Transverse colon (tissue), 4 donors: ENCODE results near the gene PDLIM7. TPM values are rescaled to one million over a fixed set of nuclear protein-coding genes. Genes with fewer than 3 reads are reported as not detected.

Experiments used
- DNase-seq: peaks from one replicate; pipeline ENCODE4 v3.0.0-alpha.2; 2019
- H3K27ac ChIP-seq, 4 donors: fragments of 200-600 bp; sonication (generic); 2 replicates each; pipeline ENCODE4 v1.5.1; 2016 to 2018; ENCODE audit warnings: inconsistent platforms in 4 of 4
- H3K27me3 ChIP-seq: fragments of 200-600 bp; sonication (generic); 2 replicates; pipeline ENCODE4 v1.5.1; 2017; ENCODE audit warnings: inconsistent platforms
- H3K36me3 ChIP-seq, 4 donors: fragments of 200-600 bp; sonication (generic); 2 replicates each; pipeline ENCODE4 v1.5.1; 2017 to 2019; ENCODE audit warnings: inconsistent platforms in 4 of 4
- H3K4me1 ChIP-seq, 4 donors: fragments of 200-600 bp; sonication (generic); 2 replicates each; pipeline ENCODE4 v1.5.1; 2017 to 2020; ENCODE audit warnings: inconsistent platforms in 4 of 4
- H3K4me3 ChIP-seq, 4 donors: fragments of 200-600 bp; sonication (generic); 1 replicate in 1 of 4; 2 replicates in 3 of 4; pipeline versions ENCODE4 v1.5.1 to v1.6.1; 2017 to 2019; ENCODE audit warnings: inconsistent platforms in 4 of 4
- H3K9me3 ChIP-seq, 2 donors: fragments of 200-600 bp; sonication (generic); 2 replicates each; pipeline ENCODE4 v1.5.1; 2017 to 2019; ENCODE audit warnings: inconsistent platforms in 2 of 2
- EP300 ChIP-seq: sonication (generic); formaldehyde crosslinking; IDR thresholded peaks from one replicate; pipeline ENCODE4 v1.6.1; 2017; ENCODE audit warnings: antibody characterized with exemption, low read depth
- POLR2A ChIP-seq: fragments of 450-650 bp; IDR thresholded peaks from one replicate; pipeline ENCODE4 v1.6.1; 2016; ENCODE audit warnings: antibody characterized with exemption, mild to moderate bottlenecking, moderate library complexity
- POLR2AphosphoS5 ChIP-seq, 3 donors: sonication (generic); formaldehyde crosslinking; IDR thresholded peaks; one replicate each; pipeline ENCODE4 v1.6.1; 2016; ENCODE audit warnings: antibody characterized with exemption in 3 of 3
- WGBS, 2 donors: methylation state at CpG; one replicate each; pipeline ENCODE4 v1.1.5; 2018; ENCODE audit warnings: low coverage in 1 of 2; 5-methylcytosine and 5-hydroxymethylcytosine counted together
- in situ Hi-C, 4 donors: fragments of 200-750 bp; cut with MboI; loops; one replicate each; pipeline versions ENCODE4 v1.15.0 to v1.15.1; 2017; ENCODE audit warnings: low sequenced_read_pairs in 3 of 4, low pct_ligation_motif_present in 1 of 4, low pct_unique_long_range_greater_than_20kb in 1 of 4
- intact Hi-C: fragments of 100-400 bp; cut with DNase I; formaldehyde crosslinking; loops from one replicate; pipeline ENCODE4 v1.15.1; 2023; ENCODE audit warnings: low total_unique reads
- total RNA-seq, 4 donors: library from RNA; depleted of rRNA; stranded (reverse); fragments of >200 nt; gene quantifications; one replicate each; pipeline ENCODE4 v1.1.0, GENCODE V29; 2016
- TF ChIP-seq, protein P1 (sequence below), 5 experiments: fragments of 200-600 bp in 3 of 5; fragments of 450-650 bp in 2 of 5; sonication (generic) in 3 of 5; IDR thresholded peaks; 1 replicate in 2 of 5; 2 replicates in 3 of 5; pipeline ENCODE4 v1.5.1; 2016 to 2017; ENCODE audit warnings: antibody characterized with exemption in 5 of 5, inconsistent platforms in 3 of 5, mild to moderate bottlenecking in 2 of 5, moderate library complexity in 1 of 5

Gene PDLIM7
- total RNA-seq, 4 donors from 2014 or later = 52.6 to 256 (median 78.6) TPM

DNA sequence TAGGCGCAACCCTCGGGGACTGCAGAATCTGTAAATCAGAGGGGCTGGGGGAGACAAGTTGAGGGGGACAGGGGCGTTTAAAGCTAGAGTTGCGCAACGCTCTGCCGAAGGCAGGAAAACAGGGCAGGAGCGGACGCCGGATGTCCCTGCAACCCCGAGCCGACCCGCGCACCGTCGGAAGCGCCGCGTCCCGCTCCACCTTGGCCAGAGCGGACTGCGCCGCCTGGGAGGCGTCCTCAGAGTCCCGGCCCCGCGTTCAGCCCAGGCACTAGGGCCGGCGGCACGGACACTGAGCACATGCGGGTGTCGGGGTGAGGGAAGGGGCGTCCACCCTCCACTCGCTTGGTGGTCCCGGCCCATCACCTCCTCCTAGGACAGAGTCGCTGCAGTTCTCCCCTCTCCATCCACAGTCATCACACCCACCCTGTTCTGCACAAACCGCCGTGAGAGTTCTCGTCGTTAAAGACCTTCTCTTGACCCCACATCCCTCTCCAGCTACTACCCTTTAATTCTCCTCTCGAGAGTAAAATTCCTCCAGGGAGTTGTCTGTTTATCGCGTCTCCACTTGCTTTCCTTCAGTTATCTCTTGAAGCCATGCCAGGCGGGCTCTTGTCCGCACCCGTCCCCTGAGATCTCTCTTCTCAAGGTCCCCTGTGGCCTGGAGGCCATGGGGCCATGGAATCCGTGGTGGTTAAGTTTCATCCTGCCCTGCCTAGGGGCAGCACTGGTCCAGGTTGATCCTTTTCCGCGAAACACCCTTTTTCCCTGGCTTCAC is 796 bp upstream of the PDLIM7 start:
- WGBS, 2 donors = 12 to 15% methylated on average over 8 to 39 of the region's 48 CpGs

DNA sequence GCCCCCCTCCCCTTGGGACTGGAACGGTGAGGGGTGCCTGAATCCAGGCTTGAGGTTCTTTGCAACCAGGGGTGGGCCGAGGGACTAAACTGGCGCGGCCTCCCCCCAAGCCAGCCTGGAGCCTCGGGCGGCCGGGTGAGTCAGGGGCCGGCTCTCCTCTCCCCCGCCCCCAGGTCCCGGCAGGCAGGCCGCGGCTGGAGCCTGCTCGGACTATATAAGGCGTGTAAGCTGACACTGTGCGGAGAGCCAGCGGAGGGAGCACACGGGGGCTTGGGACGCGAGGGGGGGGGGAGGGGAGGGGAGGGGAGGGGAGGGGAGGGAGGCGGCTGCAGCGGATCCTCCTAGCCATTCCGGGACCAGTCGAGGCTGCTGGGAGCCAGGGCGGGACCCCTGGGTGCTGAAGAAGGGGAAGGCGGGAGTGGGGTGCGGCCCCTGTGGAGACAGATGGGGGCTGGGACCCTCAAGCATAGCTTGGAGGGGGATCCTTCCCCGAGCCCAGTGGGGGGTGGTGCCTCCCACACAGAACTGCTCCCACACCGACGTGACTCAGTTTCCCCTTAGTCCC is 595 bp downstream of the PDLIM7 start:
- TF ChIP-seq POLR2AphosphoS5 (IDR thresholded peaks at IDR 0.05) = peak; percentile 33 to 75 (median 65)
- no peak for TF ChIP-seq POLR2A
- TF ChIP-seq, protein P1, sequence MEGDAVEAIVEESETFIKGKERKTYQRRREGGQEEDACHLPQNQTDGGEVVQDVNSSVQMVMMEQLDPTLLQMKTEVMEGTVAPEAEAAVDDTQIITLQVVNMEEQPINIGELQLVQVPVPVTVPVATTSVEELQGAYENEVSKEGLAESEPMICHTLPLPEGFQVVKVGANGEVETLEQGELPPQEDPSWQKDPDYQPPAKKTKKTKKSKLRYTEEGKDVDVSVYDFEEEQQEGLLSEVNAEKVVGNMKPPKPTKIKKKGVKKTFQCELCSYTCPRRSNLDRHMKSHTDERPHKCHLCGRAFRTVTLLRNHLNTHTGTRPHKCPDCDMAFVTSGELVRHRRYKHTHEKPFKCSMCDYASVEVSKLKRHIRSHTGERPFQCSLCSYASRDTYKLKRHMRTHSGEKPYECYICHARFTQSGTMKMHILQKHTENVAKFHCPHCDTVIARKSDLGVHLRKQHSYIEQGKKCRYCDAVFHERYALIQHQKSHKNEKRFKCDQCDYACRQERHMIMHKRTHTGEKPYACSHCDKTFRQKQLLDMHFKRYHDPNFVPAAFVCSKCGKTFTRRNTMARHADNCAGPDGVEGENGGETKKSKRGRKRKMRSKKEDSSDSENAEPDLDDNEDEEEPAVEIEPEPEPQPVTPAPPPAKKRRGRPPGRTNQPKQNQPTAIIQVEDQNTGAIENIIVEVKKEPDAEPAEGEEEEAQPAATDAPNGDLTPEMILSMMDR (IDR thresholded peaks at IDR 0.05) = no peak
- TF ChIP-seq EP300 = no peak
- intact Hi-C loops = loop anchor here (2.0 kb wide), 2 partner anchors 40 to 70 kb away; partner anchors contain the start of gene GRK6
- DNase-seq = peak; percentile 65
- peak overlapping the region; percentile 91 to 96 (median 94) for H3K27ac ChIP-seq
- WGBS, 2 donors = 0% methylated on average over 15 of the region's 29 CpGs; no CpG with 5 or more reads in 1 of the 2 donors
- in situ Hi-C loops = no loop called here
- peaks cover 24 to 71% (median 47%) of the 10 kb centered on the region in 4 donors for H3K4me1 ChIP-seq
- H3K9me3 ChIP-seq = no peaks in the 10 kb centered on the region
- H3K27me3 ChIP-seq = peaks cover 10% of the 10 kb centered on the region
- no peaks in the 10 kb centered on the region for H3K36me3 ChIP-seq
- H3K4me3 ChIP-seq = peak overlapping the region; percentile 54 to 80 (median 65)

More for the DNA sequence above, 796 bp upstream of the PDLIM7 start:
- peaks cover 17 to 57% (median 43%) of the 10 kb centered on the region in 4 donors for H3K4me1 ChIP-seq
- intact Hi-C loops (no loop called here), in situ Hi-C loops (no loop called here)
- DNase-seq = peak; percentile 45
- H3K9me3 ChIP-seq = no peaks in the 10 kb centered on the region
- TF ChIP-seq, protein P1 (IDR thresholded peaks at IDR 0.05) = no peak
- TF ChIP-seq POLR2A (no peak), EP300 (no peak), POLR2AphosphoS5 (IDR thresholded peaks at IDR 0.05) (no peak)
- H3K27ac ChIP-seq = peak overlapping the region; percentile 91 to 96 (median 94)
- H3K27me3 ChIP-seq = peaks cover 10% of the 10 kb centered on the region
- peak overlapping the region; percentile 19 to 80 (median 60) for H3K4me3 ChIP-seq
- no peaks in the 10 kb centered on the region for H3K36me3 ChIP-seq

DNA sequence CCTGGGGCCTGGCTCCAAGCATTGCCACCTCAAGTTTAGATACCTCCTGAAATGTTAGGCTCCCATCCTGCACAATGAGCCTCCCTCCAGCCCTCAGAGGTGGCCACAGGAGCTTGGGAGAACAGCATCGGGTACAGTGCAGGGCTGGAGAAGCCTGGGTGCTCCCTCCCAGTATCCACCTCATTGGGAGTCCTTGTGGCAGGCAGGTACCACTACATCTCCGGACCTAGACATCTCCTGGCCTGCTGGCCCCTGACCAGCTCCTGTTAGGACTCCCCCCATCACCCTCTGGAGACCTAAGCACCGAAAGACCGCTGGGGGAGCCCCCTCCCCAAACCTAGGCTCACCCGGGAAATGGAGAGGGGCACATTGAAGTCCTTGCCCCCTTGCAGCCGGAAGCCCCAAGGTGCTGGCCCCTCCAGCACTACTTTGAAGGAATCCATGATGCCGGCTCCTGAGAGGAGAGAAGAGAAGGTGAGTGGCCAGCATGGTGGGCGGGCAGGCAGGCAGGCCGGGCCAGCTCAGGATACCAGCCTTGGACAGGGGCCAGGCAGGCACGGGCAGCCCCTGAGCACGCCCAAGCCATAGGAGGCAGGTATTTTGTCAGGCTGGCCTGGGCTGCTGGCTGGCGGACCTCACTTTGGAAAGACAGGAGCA is 1.2 kb downstream of the PDLIM7 start:
- TF ChIP-seq, protein P1 (IDR thresholded peaks at IDR 0.05) = peak in 4 of 5 experiments; percentile 21 to 48 (median 36)
- no peak for TF ChIP-seq EP300
- intact Hi-C loops (loop anchor here (2.0 kb wide), 2 partner anchors 39 to 69 kb away; partner anchors contain the start of gene GRK6), in situ Hi-C loops (no loop called here)
- peaks cover 26 to 75% (median 49%) of the 10 kb centered on the region in 4 donors for H3K4me1 ChIP-seq
- H3K4me3 ChIP-seq = peak overlapping the region; percentile 39 to 80 (median 60)
- DNase-seq = no peak
- H3K36me3 ChIP-seq = no peaks in the 10 kb centered on the region
- WGBS, 2 donors = 21% methylated on average over 11 of the region's 12 CpGs; no CpG with 5 or more reads in 1 of the 2 donors
- H3K27ac ChIP-seq = peak overlapping the region; percentile 91 to 96 (median 94)
- H3K27me3 ChIP-seq = peaks cover 10% of the 10 kb centered on the region
- H3K9me3 ChIP-seq = no peaks in the 10 kb centered on the region
